HG02763 (cell line): Measurements from ENCODE around the gene EN2.

Source experiments
- ATAC-seq: cut with Tn5 transposase; IDR thresholded peaks from one replicate; pipeline ENCODE4 v1.9.1; 2021; ENCODE audit warnings: mild to moderate bottlenecking, moderate library complexity; ENCODE audit not compliant: unreplicated experiment

EN2 gene

DNA sequence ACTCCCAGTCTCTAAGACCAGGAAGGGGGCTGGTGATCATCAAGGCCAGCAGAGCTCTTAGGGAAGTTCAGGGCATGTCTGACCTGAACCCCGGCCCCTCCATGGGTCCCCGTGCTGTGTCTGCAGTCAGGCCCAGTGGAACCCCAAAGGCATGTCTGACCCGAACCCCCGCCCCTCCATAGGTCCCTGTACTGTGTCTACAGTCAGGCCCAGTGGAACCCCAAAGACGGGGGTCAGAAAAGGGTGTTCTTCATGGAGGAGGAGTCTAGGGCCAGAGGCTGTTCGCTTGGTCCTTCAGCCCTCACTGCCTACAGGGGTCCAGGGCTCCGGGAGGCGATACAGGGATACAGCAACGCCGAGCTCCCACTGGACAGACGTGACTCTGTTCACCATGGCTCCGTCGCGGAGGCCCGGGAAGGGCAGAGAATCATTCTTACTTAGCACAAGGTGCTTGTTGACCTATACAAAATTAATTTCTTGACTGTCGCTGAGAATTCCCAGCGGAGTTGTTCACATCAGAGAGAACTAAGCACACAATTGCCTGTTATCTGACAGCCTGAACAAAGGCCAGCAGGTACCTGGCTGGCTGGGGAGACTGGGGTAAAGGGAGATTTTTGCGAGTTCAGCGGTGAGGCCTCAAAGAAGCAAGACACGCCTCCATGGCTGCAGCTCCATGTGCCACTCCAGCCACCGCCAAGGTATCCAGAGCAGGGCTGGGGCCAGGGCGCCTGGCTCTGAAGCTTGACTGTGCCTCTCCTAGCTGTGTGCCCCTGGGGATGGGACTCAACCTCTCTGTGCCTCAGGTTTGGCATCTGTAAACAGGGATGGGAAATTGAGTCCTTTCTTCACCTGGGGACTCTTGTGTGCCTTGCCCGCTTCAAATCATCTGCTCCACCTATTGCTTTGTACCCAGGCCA lies 26.8 kb downstream of the EN2 start:
- ATAC-seq: no peak

DNA sequence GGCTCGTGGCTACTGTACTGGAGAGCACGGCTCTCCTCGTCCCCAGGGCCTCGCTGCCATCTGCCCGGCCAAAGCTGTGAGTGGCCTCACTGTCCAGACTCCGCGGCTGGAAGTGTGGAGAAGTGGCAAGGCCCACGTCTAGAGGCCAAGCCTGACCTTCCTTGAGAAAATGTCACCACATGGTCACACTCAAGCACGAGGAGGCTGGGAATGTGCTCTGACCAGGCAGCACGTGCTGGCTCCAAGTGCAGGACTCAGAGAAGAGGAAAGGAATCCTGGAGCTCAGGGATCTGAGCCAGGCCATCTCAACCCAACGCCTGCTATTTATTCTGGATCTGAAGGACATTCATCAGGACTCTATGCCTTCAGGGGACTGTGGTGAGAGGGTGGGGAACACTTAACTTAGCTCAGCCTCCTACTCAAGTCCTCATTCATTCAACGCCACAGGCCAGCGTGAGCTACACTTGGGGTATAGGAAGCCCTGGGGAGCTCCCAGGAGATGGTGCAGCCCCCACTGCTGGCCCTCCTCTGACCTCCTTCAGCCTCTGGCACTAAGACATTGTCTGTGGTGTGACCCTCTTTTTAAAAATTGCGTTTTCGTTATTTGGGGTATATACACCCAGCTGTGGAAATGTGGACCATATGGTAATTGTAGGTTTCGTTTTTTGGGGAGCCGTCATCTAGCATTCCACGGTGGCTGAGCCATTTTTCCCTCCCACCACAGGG lies 29.0 kb downstream of the EN2 start:
- no peak for ATAC-seq

DNA sequence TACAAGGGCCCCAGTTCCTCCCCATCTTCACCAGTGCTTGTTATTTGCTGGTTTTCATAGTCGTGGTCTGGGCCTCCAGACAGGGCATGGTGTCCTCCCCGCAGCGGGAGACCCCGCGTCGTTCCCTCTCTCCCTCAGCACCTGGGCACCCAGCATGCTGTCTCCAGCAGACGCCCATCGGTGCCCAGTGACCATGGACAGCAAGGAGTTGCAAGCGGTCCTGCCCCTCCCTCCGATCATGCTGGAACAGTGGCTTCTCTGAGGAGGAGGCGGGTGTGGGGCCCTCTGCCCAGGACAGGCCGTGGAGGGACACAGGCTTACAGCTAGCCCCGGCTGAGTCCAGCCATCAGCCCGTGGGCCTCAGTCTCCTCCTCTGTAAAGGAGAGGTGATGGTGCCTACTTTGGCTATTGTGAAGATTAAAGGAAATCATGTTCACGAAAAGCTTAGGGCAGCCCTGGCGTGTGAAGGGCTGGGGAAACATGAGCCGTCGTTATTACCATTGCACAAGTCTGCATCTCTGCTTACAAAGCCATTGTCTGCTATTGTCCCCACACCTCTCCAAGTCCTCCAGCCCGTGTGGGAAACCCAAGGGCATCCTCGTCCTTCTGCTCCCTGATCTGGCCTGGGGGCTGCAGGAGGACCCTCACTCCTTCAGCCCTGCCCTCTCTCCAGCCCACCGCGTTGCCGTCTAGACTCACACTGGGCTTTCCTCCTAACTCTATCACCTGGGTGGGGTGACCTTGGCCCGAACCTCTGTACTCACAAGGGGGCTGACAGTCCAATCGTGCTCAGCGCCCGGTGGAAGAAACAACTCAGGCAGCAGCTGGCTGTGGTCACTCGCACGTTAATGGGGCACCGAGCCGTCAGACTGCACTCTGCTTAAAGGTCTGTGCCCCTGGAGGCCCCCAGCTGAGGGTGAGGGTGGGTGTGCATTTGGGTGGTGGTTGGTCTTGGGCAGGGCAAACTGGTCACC lies 29.9 kb downstream of the EN2 start:
- no peak for ATAC-seq

DNA sequence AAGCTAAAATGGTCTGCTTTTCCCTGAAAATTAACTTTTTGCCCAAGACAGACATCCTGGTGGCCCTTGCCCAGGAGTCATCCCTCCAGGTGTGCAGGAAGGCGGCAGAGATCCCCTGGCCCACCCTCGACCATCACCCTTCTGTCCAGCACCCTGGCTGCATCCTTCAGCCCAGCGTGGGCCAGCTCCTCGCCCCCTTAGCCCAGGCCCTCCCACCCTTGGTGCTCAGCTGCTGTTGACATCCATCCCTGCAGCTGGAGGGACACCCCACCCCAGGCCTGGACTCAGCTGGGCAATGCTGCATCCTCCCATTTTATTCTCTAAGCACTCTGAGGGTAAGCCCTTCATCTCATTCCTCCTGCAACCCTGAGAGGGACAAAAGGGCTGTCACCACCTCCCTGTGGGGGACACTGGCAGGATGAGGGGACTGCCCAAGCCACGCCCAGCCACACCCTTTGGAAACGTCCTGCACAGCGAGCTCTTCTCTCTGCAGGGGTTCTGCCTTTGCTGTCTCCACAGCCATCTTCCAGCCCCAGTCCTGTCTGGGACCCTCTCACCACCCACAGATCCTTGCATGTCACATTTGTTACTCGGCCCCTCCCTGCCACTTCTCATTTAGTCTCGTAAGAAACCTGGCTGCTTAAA lies 30.7 kb downstream of the EN2 start:
- no peak for ATAC-seq

DNA sequence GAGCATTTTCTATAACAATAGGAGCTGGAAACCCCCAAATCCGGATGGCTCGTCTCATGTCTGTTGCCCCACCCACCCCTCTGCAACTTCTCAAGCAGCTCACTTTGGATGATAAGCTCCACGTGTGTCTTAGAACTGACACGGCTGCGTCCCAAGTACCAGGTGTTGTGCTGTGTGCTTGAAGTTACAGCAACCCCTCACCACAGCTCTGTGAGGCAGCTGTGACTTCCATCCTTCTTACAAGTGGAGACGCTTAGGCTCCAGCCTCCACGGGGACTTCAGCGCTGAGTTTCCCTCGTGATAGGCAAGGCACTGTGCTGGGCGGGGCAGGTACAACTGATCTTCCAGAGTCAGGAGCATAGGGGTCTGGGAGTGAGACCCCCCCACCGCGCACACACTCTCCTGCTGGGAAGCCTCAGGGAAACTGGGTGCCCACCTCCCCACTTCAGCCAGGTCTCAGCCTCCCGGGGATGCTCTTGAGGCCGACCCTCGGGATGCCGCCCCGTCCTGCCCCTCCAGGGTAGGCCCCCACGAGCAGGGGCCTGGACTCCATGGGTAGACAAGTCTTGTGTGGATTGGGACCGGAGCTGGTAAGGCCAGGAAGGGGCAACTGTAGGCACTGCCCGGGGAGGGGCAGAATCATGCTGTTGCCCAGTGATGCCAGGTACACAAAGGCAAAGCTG lies 31.4 kb downstream of the EN2 start:
- ATAC-seq: no peak

DNA sequence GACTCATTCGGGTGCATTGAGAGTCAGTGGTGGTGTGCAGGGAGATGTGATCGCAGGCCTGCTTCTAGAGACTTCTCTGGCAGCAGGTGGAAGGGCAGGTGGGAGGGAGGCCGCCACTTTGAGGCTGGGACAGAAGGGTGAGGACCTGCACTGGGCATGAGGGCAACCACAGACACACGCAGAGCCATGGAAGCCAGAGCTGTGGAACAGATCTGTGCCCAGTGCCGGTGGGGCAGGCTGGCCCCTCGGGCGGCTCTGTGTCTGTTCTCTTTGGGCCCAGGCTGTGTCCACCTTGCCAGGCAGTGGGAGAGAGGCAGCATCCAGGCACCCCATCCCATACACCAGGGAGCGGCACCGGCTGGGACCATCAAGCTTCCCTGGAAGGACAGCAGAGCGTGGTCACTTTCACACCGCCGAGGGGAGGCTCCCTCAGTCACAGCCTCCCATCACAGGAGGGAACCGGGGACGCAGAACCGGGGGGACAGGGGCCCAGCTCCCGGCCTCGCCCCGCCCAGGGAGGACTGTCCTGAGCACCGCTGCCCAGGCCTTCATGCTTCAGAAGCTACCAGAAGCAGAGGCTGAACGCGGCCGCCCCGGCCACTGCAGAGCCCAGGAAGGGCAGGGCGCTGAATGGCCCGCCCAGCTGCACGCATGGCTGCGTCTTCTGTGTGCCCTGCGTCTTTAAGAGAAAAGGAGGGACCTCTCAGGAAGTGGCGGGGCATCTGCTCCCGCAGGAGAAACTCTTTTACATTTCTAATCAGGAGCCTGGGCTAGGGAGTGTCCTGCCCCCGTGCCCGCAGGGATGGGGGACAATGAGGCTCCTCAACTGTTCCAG lies 32.1 kb downstream of the EN2 start:
- no peak for ATAC-seq

DNA sequence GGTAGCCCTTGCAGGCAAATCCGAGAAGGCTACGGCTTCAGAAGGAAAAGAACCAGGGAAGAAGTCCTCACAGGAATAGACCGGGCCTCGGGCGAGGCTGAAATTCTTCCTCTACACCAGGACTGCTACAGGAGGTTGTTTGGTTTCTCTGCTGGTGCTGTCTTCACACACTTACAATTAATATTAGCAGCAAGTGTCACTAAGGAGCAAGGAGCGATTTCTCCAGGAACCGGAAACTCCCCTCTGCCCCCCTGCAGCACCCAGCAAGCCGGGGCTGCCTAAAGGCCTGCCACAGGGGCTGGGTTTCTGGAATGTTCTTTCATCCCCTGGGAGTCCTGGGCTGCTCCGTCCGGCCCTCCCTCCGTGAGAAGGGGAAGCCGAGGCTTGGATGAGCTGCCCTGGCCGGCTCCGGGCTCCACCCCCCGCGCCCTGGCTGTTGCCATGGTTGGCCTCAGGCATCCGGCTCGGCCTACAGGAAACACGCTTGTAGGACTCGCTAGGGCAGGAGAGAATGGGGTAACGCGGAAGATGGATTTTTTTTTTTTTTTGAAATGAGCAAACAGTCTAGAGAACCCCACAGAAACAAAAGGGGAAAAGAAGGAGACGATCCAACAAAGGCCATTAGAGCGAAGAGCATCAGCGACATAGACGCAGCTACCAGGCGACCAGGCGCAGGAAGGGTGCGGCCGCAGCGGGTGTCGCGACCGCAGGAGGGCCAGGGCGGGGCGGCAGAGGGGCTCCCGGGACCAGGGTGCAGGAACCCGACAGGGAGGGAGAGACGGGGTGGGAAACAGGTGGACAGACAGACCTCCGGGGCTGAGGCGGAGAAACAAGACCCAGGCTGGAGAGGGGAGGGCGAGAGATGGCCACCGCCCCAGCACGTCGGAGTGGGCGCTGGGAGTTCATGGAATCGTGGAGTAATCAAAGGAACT lies 33.0 kb downstream of the EN2 start:
- peak; percentile 80 for ATAC-seq

DNA sequence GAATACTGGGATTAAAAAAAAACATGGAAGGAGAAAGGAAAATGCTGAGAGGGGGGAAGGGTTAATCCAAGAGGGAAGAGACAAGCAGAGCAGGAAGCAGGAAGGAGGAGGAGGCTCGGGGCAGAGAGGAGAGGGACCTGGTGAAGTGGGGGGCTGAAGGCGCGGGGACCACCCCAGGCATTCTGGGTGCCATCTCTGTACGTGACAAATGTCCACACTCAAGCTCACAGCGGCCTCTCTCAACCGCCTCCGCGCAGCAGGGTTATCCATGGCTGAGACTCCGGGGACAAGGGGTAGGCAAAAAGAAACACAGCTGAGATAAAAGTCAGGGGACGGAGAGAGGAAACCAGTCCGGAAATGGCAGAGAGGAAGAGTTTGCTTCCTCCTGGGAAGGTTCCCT lies 33.9 kb downstream of the EN2 start:
- no peak for ATAC-seq

DNA sequence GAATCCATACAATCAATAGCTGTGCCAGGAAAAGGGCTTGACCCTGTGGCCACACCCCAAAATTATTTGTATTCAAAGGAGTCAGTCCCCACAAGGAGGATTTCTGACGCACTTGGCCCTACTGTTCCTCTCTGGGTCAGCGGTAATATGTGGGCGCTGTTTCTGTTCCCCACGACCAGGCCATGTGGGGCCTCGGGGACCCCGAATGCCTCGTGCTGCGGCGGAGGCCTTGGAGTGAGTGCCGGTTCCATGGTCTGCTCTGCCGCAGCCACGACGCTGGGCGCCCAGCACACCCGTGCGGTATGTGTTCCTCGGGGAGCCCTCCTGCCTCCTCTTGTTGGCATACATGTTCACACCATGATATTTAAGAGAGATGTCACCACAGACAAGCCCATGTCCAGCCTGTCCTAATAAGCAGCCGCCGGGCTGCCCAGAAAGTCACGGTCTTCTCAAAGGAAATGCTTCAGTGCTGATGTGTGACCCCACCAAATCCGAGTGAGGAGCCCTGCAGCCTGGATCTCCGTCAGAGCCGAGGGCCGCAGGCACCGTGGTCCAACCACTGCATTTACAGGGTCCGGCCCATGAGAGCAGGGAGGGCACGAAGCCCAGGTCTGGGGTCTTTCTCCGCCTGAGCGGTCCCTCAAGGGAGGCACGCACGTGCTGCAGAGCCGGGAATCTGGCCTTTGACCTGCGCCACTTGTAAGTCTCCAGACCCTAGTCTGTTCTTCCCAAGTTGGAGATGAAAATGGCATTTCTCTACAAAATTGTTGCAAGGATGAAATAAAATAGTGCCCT lies 36.0 kb downstream of the EN2 start:
- ATAC-seq: no peak

DNA sequence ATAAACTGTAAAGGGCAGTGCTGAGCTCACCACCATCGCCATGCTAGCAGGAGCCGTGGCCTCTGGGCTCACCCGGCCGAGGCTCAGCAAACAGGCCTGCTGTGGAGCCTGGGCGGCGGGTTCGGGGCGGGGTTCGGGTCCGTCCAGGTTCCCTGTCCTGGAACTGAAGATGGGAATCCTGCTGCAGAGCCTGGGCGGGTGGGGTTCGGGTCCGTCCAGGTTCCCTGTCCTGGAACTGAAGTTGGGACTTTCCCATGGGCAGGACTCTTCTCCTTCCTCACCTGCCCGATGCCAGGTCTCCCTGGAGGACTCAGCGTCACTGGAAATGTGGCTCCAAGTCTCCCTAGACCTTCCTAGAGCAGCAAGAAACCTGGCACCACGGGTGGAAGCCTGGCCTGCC lies 36.6 kb downstream of the EN2 start:
- ATAC-seq: no peak

DNA sequence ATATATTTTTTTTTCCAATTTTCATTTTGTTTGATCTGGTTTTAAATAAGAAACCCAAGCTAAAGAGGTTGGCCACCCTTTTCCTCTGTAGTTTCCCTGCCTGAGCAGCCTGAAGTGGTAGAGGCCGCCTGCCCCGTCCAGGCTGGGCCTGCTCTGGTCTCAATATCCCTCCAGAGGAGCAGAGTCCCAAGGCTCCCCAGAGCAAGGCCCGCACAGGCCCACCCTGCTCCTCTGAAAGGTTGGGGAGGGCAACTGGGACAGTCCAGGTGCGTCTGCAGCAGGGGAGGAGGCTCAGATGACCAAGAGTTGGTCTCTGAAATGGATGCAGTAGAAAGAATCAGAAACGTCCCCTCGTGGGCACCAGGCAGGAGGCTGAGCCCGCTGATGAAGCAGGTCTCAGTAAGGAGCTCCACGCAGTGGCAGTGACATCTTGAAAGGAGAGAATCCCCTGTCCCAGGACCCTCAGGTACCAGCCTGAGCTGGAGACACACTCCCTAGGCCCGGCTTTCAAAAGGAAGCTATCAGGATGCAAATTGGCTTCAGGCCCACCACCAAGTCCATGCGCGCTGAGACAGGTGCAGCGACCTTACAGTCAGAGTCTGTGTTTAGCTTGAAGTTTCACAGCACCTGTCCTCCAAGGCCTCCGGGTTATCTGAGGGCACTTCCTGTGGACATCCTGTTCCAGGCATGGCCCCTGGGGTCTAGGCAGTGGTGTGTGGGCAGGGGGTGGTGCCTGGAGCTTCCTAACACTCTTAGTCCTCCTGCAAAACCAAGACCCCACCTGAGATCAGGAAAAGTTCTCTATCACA lies 37.7 kb downstream of the EN2 start:
- ATAC-seq: no peak

DNA sequence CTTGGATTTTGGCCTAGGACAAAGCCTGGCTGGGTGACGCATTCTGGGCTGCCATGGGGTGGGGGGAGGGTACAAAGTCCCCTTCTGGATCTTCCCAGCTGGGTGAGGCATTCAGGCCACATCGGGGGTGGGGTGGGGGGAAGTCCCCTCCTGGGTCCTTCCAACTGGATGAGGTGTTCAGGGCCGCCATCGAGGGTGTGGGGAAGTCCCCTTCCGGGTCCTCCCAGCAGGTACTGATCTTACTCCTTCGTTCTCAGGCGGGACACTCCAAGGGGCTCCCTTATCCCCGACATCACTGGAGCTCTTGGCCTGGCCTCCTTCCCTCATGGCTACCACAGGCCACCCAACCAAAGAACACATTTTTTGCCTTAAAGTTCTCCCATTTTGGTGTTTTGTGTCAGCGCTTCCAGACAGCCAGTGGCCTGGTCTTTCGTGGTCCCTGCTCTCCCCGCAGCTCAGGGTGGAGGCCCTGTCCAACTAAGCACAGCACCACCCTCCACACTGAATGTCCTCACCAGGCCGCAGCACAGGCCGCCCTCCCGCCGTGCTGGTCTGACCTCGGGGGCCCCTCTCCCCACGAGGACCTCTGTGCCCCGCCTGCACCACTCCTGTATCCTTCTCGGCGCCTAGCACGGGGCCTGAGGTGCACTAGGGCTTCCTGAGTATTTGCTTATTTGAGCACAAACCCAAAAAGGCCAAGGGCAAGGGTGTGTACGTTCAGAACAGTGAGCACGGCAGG lies 38.5 kb downstream of the EN2 start:
- no peak for ATAC-seq

DNA sequence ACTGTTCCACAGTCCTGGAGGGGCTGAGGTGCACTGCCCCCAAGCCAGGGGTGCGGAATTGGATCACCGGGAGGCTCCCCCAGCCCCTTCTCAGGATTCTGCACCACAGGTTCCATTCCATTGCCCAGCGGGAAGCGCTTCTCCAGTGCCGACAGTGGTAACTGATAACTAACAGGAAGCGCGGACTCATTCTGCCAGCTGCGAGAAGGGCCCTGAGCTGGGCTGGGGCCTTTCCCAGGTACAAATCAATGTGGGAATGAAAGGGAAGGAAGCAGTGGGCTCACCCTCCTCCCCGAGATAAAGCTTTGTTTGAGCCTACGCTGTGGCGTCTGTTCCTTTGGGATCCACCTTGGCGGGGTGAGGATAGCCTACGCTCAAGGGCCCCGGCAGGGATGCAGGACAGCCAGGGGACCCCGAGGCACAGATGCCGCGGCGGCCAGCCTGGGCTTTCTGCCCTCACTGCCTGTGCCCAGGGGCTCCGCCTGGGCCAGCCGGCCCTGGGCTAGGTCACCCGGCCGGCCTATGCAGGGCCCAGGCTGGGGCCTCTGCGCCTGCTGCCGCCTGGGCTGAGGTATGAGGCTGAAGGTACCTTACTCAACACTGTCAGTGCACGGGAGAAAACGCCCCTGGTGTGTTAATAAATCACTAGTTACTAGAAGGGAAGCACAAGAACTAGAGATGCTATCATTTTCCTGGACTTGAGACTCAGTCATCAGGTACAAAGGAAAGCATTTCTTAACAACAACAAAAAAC lies 39.4 kb downstream of the EN2 start:
- ATAC-seq: no peak

DNA sequence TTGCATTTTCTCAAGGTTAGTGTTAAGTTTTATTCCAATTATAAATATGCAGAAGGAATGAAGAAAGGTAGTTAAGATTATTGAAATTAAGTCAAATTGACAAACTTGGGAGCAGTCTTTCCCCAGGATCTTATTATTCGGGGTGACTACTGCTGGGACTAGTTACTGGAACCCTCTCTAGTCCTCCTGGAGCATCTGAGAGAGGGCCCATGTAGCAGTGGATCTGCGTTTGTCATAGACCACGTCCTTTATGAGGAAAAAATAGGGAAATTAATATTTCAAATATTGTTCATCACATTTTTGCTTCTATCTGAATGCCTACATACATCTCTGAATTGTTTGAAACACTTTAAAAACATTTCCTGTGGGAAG lies 47.5 kb downstream of the EN2 start:
- no peak for ATAC-seq

DNA sequence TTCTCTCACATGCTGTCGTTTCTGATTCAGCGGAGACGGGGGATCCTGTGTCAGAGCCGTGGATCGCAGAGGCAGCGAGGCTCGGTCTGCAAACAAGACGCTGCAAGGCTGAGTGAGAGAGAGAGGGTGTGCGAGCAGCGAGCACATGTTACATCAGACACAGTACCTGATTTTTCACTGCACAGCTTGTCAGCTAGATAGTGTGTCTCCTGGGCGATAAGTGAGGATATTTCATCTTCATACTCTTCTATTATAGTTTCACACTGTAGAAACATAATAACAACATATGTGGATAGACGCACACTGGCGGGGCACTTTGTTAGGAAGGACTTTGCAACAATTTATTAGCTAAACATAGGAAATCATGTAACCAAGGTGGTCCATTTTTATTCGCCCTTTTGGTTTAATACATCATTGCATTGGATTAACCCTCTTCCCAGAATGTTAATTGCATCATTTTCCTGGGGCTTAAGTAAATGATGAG lies 49.0 kb downstream of the EN2 start:
- ATAC-seq: no peak
